Sigmoid colon (tissue), 3 donors: ENCODE measurements around the gene AP1G1.

ENCODE experiments used
- CTCF ChIP-seq, 4 experiments: fragments of 450-650 bp in 3 of 4; fragments of 200-600 bp in 1 of 4; IDR thresholded peaks; one replicate each; pipeline ENCODE4 v1.5.1; 2016 to 2019; ENCODE audit warnings: antibody characterized with exemption in 4 of 4, mild to moderate bottlenecking in 3 of 4, moderate library complexity in 2 of 4
- POLR2A ChIP-seq, 2 donors: fragments of 450-650 bp; IDR thresholded peaks; one replicate each; pipeline ENCODE4 v1.6.1; 2016; ENCODE audit warnings: antibody characterized with exemption in 2 of 2, mild to moderate bottlenecking in 2 of 2, moderate library complexity in 2 of 2

DNA sequence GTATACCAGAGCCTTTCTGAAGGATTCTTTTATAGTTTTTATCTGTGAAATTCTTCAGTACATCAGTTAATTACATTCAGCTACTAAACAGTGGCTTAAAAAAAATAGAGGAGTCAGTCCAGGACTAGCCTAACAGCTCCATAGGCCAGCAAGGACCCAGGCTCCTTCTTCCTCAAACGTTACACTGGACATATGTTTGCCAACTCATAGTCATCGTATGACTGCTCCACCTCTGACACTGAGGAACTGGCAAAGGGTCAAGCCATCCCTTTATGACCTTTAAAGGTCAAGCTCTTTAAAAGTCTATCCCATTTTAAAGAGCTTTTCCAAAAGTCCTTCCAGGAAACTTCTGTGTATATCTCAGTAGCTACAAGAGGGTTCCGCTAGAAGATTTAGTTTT lies 120.8 kb downstream of the AP1G1 start:
- TF ChIP-seq CTCF (IDR thresholded peaks at IDR 0.05), result no peak
- no peak for TF ChIP-seq POLR2A (IDR thresholded peaks at IDR 0.05)
